ENCODE measurements around the gene METTL9.

GRCh38 chr16:21673469-21673868, 74.1 kb downstream of the METTL9 start:
- TF ChIP-seq POLR2A (IDR thresholded peaks at IDR 0.05), result no peak
- TF ChIP-seq CTCF (IDR thresholded peaks at IDR 0.05), result no peak
